OCI-LY7 (cell line): ENCODE results near the gene NFKB2. TPM values are rescaled to one million over a fixed set of nuclear protein-coding genes. Genes with fewer than 3 reads are reported as not detected.

Experiments
- BruUV-seq: library from RNA; stranded (reverse); fragments of 400-500 nt; replicated peaks from 2 replicates; lab custom pipeline; 2021; lab: Mats Ljungman, UMichigan
- CTCF ChIA-PET: fragments of 300-600 bp; sonication (Branson Sonifier 250); formaldehyde crosslinking; loops from one replicate; lab custom pipeline; 2022; ENCODE audit warnings: antibody characterized with exemption; ENCODE audit not compliant: unreplicated experiment; lab: Charles Lee
- POLR2A ChIA-PET: fragments of 300-600 bp; sonication (Branson Sonifier 250); formaldehyde crosslinking; loops from one replicate; lab custom pipeline; 2022; ENCODE audit warnings: antibody characterized with exemption; lab: Charles Lee
- DNase-seq: peaks from one replicate; pipeline ENCODE4 v3.0.0-alpha.2; 2015; ENCODE audit warnings: low spot score
- H2AFZ ChIP-seq: fragments of 200-600 bp; sonication (generic), shearing (Covaris generic); 2 replicates; pipeline ENCODE4 v1.6.1; 2014; ENCODE audit warnings: mild to moderate bottlenecking, antibody characterized with exemption, low read length, moderate library complexity
- H3K27ac ChIP-seq: fragments of 200-600 bp; sonication (generic); 2 replicates; pipeline ENCODE4 v1.5.1; 2014; ENCODE audit warnings: mixed run types, low read depth, mild to moderate bottlenecking, moderate library complexity, low read length, inconsistent platforms; ENCODE audit not compliant: poor library complexity, severe bottlenecking
- H3K36me3 ChIP-seq: fragments of 200-600 bp; sonication (generic); 2 replicates; pipeline ENCODE4 v1.6.1; 2014; ENCODE audit warnings: mild to moderate bottlenecking, antibody characterized with exemption, low read length, moderate library complexity, mixed read lengths; ENCODE audit not compliant: insufficient read depth
- H3K4me1 ChIP-seq: fragments of 200-600 bp; sonication (generic); 2 replicates; pipeline ENCODE4 v1.5.1; 2014; ENCODE audit warnings: mild to moderate bottlenecking, low read length; ENCODE audit not compliant: insufficient read depth, poor library complexity, severe bottlenecking
- H3K4me2 ChIP-seq: fragments of 200-600 bp; sonication (generic); 2 replicates; pipeline ENCODE4 v1.6.1; 2014; ENCODE audit warnings: mild to moderate bottlenecking, low read length
- H3K4me3 ChIP-seq: fragments of 200-600 bp; sonication (generic); 2 replicates; pipeline ENCODE4 v1.5.1; 2014; ENCODE audit warnings: mild to moderate bottlenecking, low read depth, low read length; ENCODE audit not compliant: poor library complexity, severe bottlenecking
- H3K79me2 ChIP-seq: fragments of 200-600 bp; sonication (generic); 2 replicates; pipeline ENCODE4 v1.6.1; 2016; ENCODE audit warnings: low read depth, mild to moderate bottlenecking, low read length, moderate library complexity, mixed read lengths; ENCODE audit not compliant: insufficient read depth
- H3K9me2 ChIP-seq: fragments of 200-600 bp; sonication (generic); 2 replicates; pipeline ENCODE4 v1.6.1; 2016; ENCODE audit warnings: mild to moderate bottlenecking, low read length, mixed read lengths; ENCODE audit not compliant: insufficient read depth
- H3K9me3 ChIP-seq: fragments of 200-600 bp; sonication (generic); 2 replicates; pipeline ENCODE4 v1.6.1; 2014; ENCODE audit warnings: mild to moderate bottlenecking, mixed run types, low read length, mixed read lengths
- H4K20me1 ChIP-seq: fragments of 200-600 bp; sonication (generic); 2 replicates; pipeline ENCODE4 v1.6.1; 2014; ENCODE audit warnings: mild to moderate bottlenecking, antibody characterized with exemption, low read length, moderate library complexity, mixed read lengths; ENCODE audit not compliant: insufficient read depth
- EZH2phosphoT487 ChIP-seq: fragments of 200-600 bp; sonication (generic); IDR thresholded peaks from 2 replicates; pipeline ENCODE4 v1.6.1; 2018; ENCODE audit warnings: low read depth, borderline replicate concordance, mild to moderate bottlenecking, mixed run types, antibody characterized with exemption, low read length, moderate library complexity, mixed read lengths
- intact Hi-C: fragments of 100-400 bp; cut with micrococcal nuclease; formaldehyde crosslinking; loops from one replicate; pipeline ENCODE4 v1.10.0; 2022; ENCODE audit not compliant: unreplicated experiment
- total RNA-seq, 2 experiments: library from RNA; depleted of rRNA in 1 of 2; stranded (reverse); fragments of >200 nt in 1 of 2; shearing (Covaris generic) in 1 of 2; gene quantifications; 2 replicates each; pipeline ENCODE4 v1.2.3, GENCODE V29; 2014 to 2022
- TF ChIP-seq, protein P1 (sequence below): fragments of 200-600 bp; sonication (generic); conservative IDR thresholded peaks from 2 replicates; pipeline ENCODE4 v1.5.1; 2014; ENCODE audit warnings: mild to moderate bottlenecking, antibody characterized with exemption, low read length, moderate library complexity, mixed read lengths

NFKB2 gene
- total RNA-seq, 2 experiments from 2014 or later: 47.1 to 67.3 TPM

- H3K79me2 ChIP-seq: no peaks in the 10 kb centered on the region
- no peak overlapping the region for H2AFZ ChIP-seq
- no peak for TF ChIP-seq EZH2phosphoT487
- TF ChIP-seq, protein P1, sequence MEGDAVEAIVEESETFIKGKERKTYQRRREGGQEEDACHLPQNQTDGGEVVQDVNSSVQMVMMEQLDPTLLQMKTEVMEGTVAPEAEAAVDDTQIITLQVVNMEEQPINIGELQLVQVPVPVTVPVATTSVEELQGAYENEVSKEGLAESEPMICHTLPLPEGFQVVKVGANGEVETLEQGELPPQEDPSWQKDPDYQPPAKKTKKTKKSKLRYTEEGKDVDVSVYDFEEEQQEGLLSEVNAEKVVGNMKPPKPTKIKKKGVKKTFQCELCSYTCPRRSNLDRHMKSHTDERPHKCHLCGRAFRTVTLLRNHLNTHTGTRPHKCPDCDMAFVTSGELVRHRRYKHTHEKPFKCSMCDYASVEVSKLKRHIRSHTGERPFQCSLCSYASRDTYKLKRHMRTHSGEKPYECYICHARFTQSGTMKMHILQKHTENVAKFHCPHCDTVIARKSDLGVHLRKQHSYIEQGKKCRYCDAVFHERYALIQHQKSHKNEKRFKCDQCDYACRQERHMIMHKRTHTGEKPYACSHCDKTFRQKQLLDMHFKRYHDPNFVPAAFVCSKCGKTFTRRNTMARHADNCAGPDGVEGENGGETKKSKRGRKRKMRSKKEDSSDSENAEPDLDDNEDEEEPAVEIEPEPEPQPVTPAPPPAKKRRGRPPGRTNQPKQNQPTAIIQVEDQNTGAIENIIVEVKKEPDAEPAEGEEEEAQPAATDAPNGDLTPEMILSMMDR: no peak
- ChIA-PET CTCF (no interaction called here), POLR2A (no interaction called here)
- no peaks in the 10 kb centered on the region for H3K36me3 ChIP-seq
- H3K4me3 ChIP-seq: no peak overlapping the region
- H4K20me1 ChIP-seq: peaks cover 5% of the 10 kb centered on the region; the same call in 1 of the 2 replicates
- BruUV-seq: no TSS peak
- H3K9me2 ChIP-seq: no peaks in the 10 kb centered on the region
- intact Hi-C loops: no loop called here
- H3K4me1 ChIP-seq: peaks cover 18% of the 10 kb centered on the region
- H3K4me2 ChIP-seq: peak overlapping the region; percentile 53; the same call in 1 of the 2 replicates
- no peak for DNase-seq
- no peak overlapping the region for H3K27ac ChIP-seq
- no peaks in the 10 kb centered on the region for H3K9me3 ChIP-seq
Observed at GRCh38 chr10:102412293-102412692, 16.8 kb downstream of the NFKB2 start.

DNA sequence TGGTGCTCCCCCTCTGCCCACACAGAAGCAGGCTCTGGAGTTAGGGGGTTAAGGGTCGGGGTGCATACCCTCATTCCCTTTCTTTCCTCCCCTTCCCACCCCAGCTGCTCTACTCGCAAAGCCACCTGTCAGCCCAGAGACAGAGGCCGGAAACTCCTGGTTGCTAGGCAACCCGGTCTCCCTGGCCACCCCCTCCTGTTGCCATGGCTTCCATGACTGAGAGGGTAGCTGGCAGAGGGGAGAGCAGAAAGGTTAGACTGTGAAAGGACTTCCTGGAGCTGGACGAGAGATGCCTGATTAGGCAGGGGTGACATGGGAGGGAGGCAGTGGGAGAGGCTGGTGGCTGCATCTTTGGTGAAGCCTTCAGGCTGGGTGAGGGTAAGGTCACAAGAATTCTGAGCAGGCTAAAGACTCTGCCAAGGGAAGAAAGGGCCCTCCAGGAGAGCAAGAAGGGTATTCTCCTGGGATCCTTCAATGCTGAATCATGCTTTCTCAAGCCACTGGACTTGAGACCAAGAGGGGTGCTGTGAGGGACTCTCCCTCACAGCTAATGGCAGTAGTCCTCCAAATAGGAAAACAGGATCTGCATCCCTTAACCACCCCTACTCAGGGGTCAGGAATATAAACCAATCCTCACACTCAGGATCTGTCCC lies 17.7 kb downstream of the NFKB2 start:
- ChIA-PET POLR2A (interaction anchor here (0.7 to 1.0 kb wide), 2 partner anchors 20 to 37 kb away, joined by 3 read pairs; no protein-coding TSS in a partner anchor), CTCF (no interaction called here)
- Histone ChIP-seq H3K4me3 (no peak overlapping the region), H3K4me1 (peaks cover 27% of the 10 kb centered on the region), H3K27ac (no peak overlapping the region), H3K36me3 (no peaks in the 10 kb centered on the region), H3K79me2 (no peaks in the 10 kb centered on the region), H3K4me2 (peak overlapping the region; percentile 53), H3K9me2 (no peaks in the 10 kb centered on the region), H4K20me1 (peaks cover 5% of the 10 kb centered on the region; the same call in 1 of the 2 replicates), H2AFZ (no peak overlapping the region), H3K9me3 (no peaks in the 10 kb centered on the region)
- no peak for TF ChIP-seq EZH2phosphoT487
- TF ChIP-seq, protein P1: no peak
- BruUV-seq: no TSS peak
- intact Hi-C loops: no loop called here
- peak; percentile 84 for DNase-seq
